ENCODE data around the gene EIF1.
"Not testable (repeated sequence)": the region's sequence is repeated elsewhere in the genome, so short reads cannot be mapped to it uniquely, and the experiment has no call there.

Gene EIF1

GRCh38 chr17:41688641-41689496 lies at the start of gene EIF1:
EIF1 (plus strand) TSS chr17:41688885; CDS start chr17:41689039, 154 bp downstream.
- Mint-ChIP-seq H3K27ac (peak within 1 kb of the TSS; percentile 97), H3K4me3 (peak within 1 kb of the TSS; percentile 97), H3K4me1 (ENCODE audit: low read depth) (peaks cover 34% of the 10 kb centered on the region), H3K27me3 (no peaks in the 10 kb centered on the region), H3K36me3 (peaks cover 5% of the 10 kb centered on the region), H3K9me3 (ENCODE audit: low read depth) (no peaks in the 10 kb centered on the region)

GRCh38 chr17:41638941-41639340 lies 49.7 kb upstream of the EIF1 start:
- no peaks in the 10 kb centered on the region for H3K27me3 Mint-ChIP-seq
- no peaks in the 10 kb centered on the region for H3K4me1 Mint-ChIP-seq (ENCODE audit: low read depth)
- H3K36me3 Mint-ChIP-seq: no peaks in the 10 kb centered on the region
- H3K27ac Mint-ChIP-seq: no peak overlapping the region
- H3K9me3 Mint-ChIP-seq (ENCODE audit: low read depth): no peaks in the 10 kb centered on the region
- no peak overlapping the region for H3K4me3 Mint-ChIP-seq

GRCh38 chr17:41639492-41640473 lies 48.9 kb upstream of the EIF1 start:
- no peak overlapping the region for H3K27ac Mint-ChIP-seq
- H3K36me3 Mint-ChIP-seq: no peaks in the 10 kb centered on the region
- no peaks in the 10 kb centered on the region for H3K27me3 Mint-ChIP-seq
- H3K4me1 Mint-ChIP-seq (ENCODE audit: low read depth): no peaks in the 10 kb centered on the region
- H3K4me3 Mint-ChIP-seq: no peak overlapping the region
- no peaks in the 10 kb centered on the region for H3K9me3 Mint-ChIP-seq (ENCODE audit: low read depth)

GRCh38 chr17:41640596-41640995 lies 48.1 kb upstream of the EIF1 start:
- not testable (repeated sequence) for H3K27me3 Mint-ChIP-seq; H3K9me3 Mint-ChIP-seq (ENCODE audit: low read depth); H3K36me3 Mint-ChIP-seq; H3K4me1 Mint-ChIP-seq (ENCODE audit: low read depth); H3K4me3 Mint-ChIP-seq; H3K27ac Mint-ChIP-seq

GRCh38 chr17:41642252-41643156 lies 46.2 kb upstream of the EIF1 start:
- Mint-ChIP-seq H3K4me1 (ENCODE audit: low read depth) (no peaks in the 10 kb centered on the region), H3K27ac (no peak overlapping the region), H3K4me3 (no peak overlapping the region), H3K27me3 (no peaks in the 10 kb centered on the region), H3K9me3 (ENCODE audit: low read depth) (no peaks in the 10 kb centered on the region), H3K36me3 (no peaks in the 10 kb centered on the region)

- Mint-ChIP-seq H3K4me3 (no peak overlapping the region), H3K36me3 (no peaks in the 10 kb centered on the region), H3K4me1 (ENCODE audit: low read depth) (peaks cover 8% of the 10 kb centered on the region), H3K27me3 (no peaks in the 10 kb centered on the region), H3K9me3 (ENCODE audit: low read depth) (no peaks in the 10 kb centered on the region), H3K27ac (no peak overlapping the region)
Measured at GRCh38 chr17:41647038-41647813, 41.5 kb upstream of the EIF1 start.

- H3K4me1 Mint-ChIP-seq (ENCODE audit: low read depth): peaks cover 8% of the 10 kb centered on the region
- no peak overlapping the region for H3K27ac Mint-ChIP-seq
- H3K9me3 Mint-ChIP-seq (ENCODE audit: low read depth): no peaks in the 10 kb centered on the region
- peak overlapping the region; percentile 78 for H3K4me3 Mint-ChIP-seq
- H3K27me3 Mint-ChIP-seq: no peaks in the 10 kb centered on the region
- H3K36me3 Mint-ChIP-seq: no peaks in the 10 kb centered on the region
Measured at GRCh38 chr17:41647940-41648410, 40.7 kb upstream of the EIF1 start.

- Mint-ChIP-seq H3K27me3 (no peaks in the 10 kb centered on the region), H3K36me3 (no peaks in the 10 kb centered on the region), H3K27ac (no peak overlapping the region), H3K4me1 (ENCODE audit: low read depth) (peaks cover 8% of the 10 kb centered on the region), H3K4me3 (peak overlapping the region; percentile 78), H3K9me3 (ENCODE audit: low read depth) (no peaks in the 10 kb centered on the region)
Measured at GRCh38 chr17:41648411-41649195, 40.1 kb upstream of the EIF1 start.

GRCh38 chr17:41649923-41650519 lies 38.7 kb upstream of the EIF1 start:
- Mint-ChIP-seq H3K36me3 (no peaks in the 10 kb centered on the region), H3K9me3 (ENCODE audit: low read depth) (no peaks in the 10 kb centered on the region), H3K27ac (no peak overlapping the region), H3K27me3 (no peaks in the 10 kb centered on the region), H3K4me1 (ENCODE audit: low read depth) (peaks cover 8% of the 10 kb centered on the region), H3K4me3 (no peak overlapping the region)

- Mint-ChIP-seq H3K9me3 (ENCODE audit: low read depth) (no peaks in the 10 kb centered on the region), H3K4me3 (no peak overlapping the region), H3K4me1 (ENCODE audit: low read depth) (peaks cover 8% of the 10 kb centered on the region), H3K27me3 (no peaks in the 10 kb centered on the region), H3K36me3 (no peaks in the 10 kb centered on the region), H3K27ac (no peak overlapping the region)
Measured at GRCh38 chr17:41650794-41651624, 37.7 kb upstream of the EIF1 start.

GRCh38 chr17:41651625-41652460 lies 36.8 kb upstream of the EIF1 start:
- no peak overlapping the region for H3K4me3 Mint-ChIP-seq
- no peaks in the 10 kb centered on the region for H3K27me3 Mint-ChIP-seq
- H3K27ac Mint-ChIP-seq: no peak overlapping the region
- no peaks in the 10 kb centered on the region for H3K36me3 Mint-ChIP-seq
- H3K4me1 Mint-ChIP-seq (ENCODE audit: low read depth): peaks cover 8% of the 10 kb centered on the region
- H3K9me3 Mint-ChIP-seq (ENCODE audit: low read depth): no peaks in the 10 kb centered on the region
